HG03520 (cell line): ENCODE results near the gene MICB.
"Not testable (repeated sequence)": the region's sequence is repeated elsewhere in the genome, so short reads cannot be mapped to it uniquely, and the experiment has no call there.

Experiments
- ATAC-seq: cut with Tn5 transposase; IDR thresholded peaks from one replicate; pipeline ENCODE4 v1.9.1; 2021; ENCODE audit warnings: mild to moderate bottlenecking, moderate library complexity; ENCODE audit not compliant: unreplicated experiment

MICB gene

GRCh38 chr6:31498748-31499147 is 803 bp downstream of the MICB start:
- no peak for ATAC-seq

GRCh38 chr6:31499648-31500047 is 1.7 kb downstream of the MICB start:
- ATAC-seq, result not testable (repeated sequence)

- no peak for ATAC-seq
These were observed 4.6 kb downstream of the MICB start for GRCh38 chr6:31502586-31502985.

GRCh38 chr6:31509036-31509435 is 11.1 kb downstream of the MICB start:
- ATAC-seq, result not testable (repeated sequence)

DNA sequence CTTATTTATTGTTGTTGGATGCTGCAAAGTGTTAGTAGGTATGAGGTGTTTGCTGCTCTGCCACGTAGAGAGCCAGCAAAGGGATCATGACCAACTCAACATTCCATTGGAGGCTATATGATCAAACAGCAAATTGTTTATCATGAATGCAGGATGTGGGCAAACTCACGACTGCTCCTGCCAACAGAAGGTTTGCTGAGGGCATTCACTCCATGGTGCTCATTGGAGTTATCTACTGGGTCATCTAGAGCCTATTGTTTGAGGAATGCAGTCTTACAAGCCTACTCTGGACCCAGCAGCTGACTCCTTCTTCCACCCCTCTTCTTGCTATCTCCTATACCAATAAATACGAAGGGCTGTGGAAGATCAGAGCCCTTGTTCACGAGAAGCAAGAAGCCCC is 12.1 kb downstream of the MICB start:
- ATAC-seq, result no peak

DNA sequence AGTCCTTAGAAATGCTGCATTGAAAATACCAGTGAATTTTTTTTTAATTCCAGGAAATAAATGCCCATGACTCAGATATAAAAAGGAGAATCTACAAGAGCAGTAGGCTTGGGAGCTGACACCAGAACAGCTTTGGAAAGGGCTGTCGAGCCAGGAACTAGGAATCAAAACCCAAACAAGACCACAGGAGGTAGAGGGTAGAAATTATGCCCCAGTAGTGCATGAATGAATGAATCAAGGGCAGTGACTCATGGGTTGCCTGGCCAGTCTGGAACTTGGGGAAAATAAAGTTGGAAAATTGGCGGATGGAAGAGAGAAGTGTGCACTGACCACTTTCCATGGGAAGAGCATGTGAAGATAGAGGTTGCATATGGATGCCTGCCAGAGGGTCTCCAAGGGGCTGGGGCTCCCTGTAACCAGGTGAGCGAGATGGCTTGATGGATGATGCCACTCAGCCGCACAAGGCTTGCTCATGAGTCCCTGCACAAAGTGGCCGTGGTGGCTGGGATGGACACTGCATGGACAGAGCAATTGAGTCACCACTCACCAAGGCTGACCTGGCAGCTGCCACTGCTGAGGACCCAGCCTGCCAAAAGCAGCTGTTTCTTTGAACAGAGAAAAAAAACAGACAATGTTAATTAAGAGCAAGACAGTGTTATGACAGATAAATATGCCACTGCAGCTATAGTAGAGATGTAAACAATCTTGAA is 15.7 kb downstream of the MICB start:
- no peak for ATAC-seq

DNA sequence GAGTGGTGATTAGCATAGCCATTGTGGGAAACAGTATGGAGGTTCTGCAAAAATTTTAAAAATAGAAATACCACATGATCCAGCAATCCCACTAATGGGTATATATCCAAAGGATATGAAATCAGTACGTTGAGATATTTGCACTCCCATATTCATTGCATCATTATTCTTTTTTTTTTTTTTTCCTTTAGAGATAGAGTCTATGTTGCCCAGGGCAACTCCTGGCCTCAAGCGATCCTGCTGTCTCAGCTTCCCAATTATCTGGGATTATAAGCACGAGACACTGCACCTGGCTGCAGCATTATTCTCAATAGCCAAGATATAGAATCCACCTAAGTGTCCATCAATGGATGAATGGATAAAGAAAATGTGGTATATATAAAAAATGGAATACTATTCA is 23.9 kb downstream of the MICB start:
- no peak for ATAC-seq

- ATAC-seq, result no peak
These were observed 27.6 kb downstream of the MICB start for GRCh38 chr6:31525553-31525931.

DNA sequence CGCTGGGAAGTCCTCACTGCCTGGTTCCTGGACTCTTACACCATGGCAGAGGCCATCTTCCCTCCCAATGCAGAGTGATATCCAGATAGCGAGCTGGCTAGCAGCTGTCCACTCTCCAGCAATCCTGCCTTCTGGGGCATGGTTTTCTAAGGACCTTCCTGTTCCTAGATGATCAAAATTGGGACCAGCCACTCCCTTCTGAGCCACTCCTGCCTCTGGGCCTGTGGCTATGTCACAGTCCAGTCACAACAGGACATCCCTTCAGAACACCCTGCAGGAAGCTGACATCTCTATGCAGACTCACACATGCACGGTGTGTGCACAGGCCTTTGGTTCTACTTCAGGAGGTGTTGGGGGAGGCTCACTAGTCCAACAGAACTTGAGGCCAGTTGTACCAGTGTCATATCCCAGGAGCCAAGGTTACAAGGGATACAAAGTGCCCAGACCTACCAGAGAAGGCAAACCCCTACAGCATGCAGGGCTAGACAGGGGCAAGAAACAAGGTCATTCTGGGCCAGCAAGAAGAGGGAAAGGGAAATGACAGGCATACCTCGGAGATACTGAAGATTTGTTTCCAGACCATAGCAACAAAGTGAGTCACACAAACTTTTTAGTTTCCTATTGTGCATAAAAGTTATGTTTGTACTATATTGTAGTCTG is 28.1 kb downstream of the MICB start:
- no peak for ATAC-seq

DNA sequence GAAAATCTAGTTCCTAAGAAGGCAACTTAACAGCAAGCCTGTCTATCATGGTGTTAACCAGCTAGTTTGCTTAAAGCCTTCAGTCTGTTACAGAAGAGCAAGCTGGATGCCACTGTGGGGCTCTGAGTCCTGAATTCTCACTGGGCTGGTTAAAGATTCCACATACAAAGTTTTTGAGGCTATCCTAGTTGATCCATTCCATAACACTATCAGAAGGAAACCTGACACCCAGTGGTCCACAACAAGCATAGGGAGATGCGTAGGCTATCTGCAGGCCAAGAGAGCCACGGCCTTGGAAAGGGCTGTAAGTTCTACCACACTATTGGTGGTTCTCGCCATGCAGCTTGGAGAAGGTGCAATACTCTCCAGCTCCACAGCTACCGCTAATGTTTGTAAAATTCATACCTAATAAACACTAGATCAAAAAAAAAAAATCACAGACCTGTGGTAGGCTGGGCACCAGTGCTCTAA is 30.4 kb downstream of the MICB start:
- no peak for ATAC-seq

DNA sequence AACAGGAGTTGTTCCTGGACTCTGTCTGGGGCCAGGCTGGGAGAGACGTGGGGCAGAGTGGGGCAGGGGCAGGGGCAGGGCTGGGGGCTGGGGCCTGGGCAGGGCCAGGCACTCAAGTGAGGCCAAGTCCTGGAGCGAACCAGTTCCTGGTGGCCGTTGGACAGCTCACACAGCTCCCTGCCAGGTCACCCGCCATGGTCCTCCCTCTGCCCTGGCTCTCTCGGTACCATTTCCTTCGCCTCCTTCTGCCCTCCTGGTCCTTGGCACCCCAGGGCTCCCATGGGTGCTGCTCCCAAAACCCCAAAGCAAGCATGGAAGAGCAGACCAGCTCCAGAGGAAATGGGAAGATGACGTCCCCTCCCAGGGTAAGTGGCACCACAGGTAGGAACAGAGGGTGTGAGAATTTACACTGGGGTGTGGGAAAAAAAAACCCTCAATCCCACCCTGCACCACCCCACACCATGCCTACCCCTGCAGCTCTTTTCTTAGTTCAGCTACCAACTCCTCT is 30.9 kb downstream of the MICB start, which contains the start of gene MCCD1:
Gene MCCD1, plus strand, starts transcription at position 142 of the 508 bp plus-strand sequence. Its CDS starts 53 bp downstream, at position 195.
- no peak for ATAC-seq

GRCh38 chr6:31529329-31530150 is 31.6 kb downstream of the MICB start:
- no peak for ATAC-seq

DNA sequence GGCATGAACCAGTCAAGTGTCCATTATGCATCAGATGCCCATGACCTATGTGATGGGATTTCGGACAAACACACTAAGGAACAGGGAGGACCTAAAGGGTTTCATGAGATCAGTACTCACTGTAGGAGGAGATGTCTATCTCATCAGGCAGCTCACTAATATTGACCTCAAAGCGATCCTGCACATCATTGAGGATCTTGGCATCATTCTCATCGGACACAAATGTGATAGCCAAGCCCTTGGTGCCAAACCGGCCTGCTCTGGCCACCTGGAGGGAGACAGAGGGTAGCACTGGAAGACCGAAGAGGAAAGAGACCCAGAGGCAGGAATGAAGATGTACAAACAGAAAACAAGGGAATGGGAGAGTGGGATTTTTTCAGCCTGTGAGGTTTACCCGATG is 32.7 kb downstream of the MICB start:
- ATAC-seq, result no peak

DNA sequence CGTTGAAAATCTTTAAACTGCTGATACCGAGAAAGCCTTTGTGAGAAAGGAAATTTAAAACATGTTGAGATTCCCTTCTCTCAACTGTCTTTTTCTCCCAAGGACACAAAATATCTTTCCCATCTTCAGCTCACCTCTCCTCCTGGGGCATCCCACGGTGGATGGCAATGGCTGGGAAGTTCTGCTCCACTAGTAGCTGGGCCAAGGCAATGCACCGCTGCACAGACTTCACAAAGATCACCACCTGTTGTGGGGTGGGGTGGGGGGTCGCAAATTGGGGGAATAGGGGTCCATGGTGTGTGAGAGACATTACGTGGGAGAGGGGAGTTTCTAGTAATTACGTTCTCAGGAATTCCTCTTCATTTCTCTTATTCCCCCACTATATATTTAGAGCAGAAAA is 33.2 kb downstream of the MICB start:
- no peak for ATAC-seq

- ATAC-seq, result no peak
These were observed 34.1 kb downstream of the MICB start for GRCh38 chr6:31531771-31532643.

GRCh38 chr6:31532644-31533454 is 34.9 kb downstream of the MICB start:
- no peak for ATAC-seq

DNA sequence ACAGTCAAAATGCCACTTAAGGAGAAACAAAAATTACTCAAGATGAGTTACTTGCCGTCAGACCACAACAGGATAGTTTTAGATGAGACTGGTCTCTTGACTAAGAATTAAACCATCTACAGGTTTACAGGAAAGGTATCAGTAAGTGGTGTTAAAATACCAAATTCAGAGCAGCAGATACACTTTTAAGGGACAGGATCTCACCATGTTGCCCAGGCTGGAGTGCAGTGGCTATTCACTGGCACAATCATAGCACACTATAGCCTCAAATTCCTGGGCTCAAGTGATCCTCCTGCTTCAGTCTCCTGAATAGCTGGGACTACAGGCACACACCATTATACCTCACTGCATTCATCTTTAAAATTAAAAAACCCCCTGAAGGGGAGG is 35.5 kb downstream of the MICB start:
- ATAC-seq, result no peak

GRCh38 chr6:31534011-31534410 is 36.1 kb downstream of the MICB start:
- no peak for ATAC-seq

- no peak for ATAC-seq
These were observed 36.6 kb downstream of the MICB start for GRCh38 chr6:31534521-31535040.
